ENCODE results near the gene WNT10A.

The WNT10A gene

DNA sequence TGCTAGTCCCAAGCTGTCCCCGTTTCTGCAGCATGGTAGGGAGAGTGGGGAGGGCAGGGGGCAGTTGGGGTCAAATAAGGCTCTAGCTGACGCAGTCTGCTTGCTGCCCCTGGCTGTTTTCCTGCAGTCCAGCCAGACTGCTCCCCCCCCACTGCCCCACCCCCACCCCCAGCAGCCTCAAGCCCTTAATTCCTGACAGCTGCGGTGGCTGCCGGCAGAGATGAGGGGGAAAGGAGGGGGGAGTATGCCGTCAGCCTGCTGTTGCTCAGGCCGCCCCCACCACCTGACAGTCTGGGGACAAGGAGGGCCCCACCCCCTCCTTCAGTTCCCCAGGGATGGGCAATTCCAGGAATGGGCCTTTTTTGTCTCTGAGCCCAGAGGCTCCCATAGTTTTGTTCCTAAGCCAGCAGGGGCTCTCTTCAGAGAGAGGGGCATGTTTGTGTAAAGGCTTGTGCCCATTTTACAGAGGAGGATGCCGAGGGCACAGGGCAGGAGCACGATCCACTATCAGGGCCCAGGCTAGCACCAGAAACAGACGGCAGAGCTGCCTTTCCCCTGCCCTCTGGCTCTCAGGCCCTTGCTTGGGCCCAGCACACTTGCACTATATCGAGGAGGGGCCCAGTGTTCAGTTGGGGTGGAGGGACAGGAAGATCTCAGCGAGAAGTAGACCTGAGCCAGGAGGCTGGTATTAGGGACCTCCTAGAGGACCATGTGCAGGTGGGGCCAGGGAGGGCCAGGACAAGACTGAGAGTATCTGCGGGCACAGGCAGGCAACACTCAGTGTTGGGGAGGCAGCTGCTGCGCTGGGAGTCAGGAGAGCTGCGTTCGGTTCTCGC is 1.5 kb upstream of the WNT10A start:
- no peak for DNase-seq

DNA sequence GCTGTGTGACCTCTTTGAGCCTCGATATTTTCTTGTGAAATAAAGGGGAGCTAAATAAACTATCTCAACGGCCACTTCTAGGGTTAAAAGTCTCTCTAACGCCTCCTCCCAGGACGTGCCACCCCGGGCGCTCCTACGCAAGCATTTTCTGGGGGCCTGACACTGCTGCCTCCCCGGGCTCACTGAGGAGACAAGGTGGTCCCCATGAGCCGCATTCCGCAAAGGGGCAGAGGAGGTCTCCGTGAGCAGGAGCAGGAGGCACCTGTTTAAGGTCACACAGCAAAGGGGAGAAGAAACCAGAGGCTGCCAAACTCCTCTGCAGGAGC is 913 bp upstream of the WNT10A start:
- DNase-seq = no peak

DNA sequence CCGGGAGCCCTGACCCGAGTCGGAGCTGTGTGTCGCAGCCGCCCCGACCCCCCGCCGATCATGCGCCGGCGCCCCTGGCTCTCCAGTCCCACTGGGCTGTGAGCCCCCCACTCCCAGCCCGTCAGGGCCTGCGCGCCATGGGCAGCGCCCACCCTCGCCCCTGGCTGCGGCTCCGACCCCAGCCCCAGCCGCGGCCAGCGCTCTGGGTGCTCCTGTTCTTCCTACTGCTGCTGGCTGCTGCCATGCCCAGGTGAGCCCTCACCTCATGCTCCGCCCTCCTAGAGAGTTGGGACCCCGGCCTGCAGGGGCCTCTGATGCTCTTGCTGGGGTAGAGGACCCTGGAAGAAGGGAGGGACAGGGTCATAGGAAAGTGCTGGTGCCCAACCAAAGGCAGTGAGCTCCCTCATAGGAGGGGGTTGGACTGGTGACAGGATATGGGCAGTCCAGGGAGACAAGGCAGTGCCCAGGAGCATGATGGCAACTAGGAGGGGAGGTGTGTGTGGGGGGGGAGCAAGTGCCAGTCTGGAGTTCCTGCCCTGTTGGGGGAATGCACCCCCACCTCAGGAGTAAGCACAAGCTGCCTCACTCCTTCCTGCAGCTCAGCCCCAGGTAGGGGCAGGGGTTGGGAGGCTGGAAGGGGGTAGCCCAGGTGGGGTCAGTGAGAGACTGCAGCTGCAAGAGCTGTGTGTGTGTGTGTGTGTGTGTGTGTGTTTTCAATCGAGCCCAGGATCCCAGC is 375 bp downstream of the WNT10A start:
- no peak for DNase-seq

DNA sequence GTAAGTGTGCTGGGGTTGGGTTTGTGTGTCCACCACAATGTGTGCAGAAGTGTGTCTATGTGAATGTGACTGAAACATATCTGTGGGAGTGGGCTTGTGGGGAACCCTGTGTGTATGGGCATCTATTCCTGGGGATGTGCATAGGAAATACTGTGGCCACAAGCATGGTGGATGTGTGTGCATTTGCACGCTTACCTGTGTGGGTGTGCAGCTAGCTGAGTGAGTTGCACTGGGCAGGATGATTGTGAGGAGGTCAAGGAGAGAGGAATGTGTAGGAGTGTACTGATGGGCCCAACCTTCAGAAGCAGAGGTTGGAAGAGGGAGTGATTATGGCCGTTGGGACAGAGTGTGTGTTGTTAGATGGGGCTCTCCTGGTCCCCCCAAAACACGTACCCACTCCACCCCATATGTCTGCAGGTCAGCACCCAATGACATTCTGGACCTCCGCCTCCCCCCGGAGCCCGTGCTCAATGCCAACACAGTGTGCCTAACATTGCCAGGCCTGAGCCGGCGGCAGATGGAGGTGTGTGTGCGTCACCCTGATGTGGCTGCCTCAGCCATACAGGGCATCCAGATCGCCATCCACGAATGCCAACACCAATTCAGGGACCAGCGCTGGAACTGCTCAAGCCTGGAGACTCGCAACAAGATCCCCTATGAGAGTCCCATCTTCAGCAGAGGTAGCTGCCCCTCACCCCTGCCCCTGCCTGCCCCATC is 1.2 kb downstream of the WNT10A start:
- DNase-seq = no peak

DNA sequence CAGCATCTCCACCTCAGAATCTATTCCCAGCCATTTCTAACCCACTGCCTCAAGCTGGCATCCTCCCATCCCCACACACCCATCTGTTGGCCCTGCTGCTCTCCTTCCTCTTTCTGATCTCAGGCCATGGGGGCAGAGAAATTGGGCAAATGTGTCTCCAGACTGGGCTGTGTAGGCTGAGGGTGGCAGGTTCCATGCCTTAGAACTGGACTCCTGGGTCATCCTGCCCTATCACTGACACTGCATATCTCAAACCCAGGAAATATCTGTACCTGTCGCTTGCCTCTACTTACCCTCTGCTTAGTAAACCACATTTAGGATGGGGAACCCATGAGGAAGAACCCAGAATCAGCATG is 1.8 kb downstream of the WNT10A start:
- no peak for DNase-seq

DNA sequence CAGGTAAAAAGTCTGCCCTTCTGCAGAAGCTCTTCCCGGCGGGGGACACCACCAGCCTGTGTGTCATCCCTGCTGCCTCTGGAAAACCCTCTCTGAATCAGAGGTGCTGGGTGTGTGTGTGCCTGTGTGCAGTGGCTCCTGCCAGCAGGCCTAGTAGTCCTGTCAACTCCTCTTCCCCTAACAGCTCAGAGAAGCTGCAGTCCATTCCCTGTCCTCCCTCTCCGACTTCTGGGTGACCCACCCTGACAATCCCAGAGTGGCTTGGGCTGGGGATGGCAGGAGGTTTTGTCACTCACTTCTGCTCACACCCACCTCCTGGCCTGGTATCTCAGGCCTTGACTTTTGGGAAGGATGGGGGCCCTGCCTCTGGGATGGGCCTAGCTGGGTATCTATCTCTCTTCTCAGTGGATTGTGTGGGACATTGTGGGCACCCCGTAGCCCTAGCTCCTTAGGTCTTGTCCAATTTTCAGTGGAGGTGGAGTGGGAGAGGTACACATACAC is 2.3 kb downstream of the WNT10A start:
- DNase-seq = no peak

DNA sequence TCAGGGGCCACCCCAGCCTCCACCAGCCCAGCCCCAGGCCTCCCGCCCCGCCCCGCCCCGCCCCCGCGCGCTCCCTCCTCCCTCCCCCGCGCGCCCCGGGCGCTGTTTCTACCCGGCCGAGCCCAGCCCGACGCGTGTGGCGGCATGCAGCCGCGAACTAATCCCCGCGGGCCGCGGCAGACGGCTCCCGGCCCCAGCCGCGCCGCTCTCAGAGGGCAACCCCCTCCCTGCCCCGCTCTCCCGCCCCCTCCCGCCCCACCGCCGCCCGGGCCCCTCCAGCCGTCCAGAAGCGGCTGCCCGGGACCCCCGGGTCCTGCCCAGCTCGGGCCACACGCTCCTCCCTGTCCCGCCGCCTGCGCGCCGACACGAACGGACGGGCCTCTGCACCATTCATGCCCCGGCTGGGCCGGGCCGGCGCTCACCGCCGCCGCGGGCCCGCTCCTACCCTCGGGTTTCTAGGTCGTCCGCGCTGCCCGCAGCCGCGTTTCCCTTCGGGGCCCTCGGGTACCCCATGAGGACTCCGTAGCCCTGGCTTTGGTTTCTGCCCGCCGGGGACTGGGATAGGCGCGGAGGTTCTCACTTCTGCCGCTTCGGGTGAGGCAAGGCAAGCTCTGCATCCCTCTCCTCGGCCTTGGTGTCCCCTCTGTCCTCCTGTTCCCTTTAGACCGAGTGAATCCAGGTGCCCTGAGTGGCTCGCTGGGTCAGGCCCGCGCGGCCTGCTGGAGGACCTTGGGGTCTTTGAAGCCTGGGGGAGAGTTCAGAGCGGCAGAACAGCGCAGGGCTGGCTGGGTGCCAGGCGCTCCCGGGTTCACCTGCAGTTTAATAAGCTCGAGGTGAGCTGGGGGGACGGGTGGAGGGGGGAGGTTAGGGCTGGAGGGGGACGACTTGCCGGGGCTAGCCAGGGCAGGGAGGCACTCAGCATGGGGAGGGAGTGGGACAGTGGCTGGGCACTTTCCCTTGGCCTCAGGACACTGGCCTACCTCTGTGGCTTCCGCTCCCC is 3.1 kb downstream of the WNT10A start:
- DNase-seq = no peak

DNA sequence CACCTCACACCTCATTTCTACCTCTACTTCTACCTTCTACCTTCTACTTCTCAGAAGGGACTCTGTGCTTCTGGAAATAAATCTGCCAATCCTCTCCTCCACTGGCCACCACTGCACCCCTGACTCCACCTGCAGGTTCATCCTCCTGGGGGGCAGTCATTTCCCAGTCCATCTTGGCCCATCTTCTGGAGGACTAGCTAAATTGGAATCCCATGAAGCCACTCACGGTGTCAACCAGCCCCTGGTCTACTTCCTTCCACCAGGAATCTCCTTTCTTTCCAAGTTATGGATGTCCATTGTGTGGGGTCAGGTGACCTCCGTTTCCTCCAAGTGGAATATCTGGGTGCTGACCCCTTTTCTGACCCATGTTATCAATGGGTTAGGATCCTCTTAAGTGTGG is 3.9 kb downstream of the WNT10A start:
- DNase-seq = no peak

DNA sequence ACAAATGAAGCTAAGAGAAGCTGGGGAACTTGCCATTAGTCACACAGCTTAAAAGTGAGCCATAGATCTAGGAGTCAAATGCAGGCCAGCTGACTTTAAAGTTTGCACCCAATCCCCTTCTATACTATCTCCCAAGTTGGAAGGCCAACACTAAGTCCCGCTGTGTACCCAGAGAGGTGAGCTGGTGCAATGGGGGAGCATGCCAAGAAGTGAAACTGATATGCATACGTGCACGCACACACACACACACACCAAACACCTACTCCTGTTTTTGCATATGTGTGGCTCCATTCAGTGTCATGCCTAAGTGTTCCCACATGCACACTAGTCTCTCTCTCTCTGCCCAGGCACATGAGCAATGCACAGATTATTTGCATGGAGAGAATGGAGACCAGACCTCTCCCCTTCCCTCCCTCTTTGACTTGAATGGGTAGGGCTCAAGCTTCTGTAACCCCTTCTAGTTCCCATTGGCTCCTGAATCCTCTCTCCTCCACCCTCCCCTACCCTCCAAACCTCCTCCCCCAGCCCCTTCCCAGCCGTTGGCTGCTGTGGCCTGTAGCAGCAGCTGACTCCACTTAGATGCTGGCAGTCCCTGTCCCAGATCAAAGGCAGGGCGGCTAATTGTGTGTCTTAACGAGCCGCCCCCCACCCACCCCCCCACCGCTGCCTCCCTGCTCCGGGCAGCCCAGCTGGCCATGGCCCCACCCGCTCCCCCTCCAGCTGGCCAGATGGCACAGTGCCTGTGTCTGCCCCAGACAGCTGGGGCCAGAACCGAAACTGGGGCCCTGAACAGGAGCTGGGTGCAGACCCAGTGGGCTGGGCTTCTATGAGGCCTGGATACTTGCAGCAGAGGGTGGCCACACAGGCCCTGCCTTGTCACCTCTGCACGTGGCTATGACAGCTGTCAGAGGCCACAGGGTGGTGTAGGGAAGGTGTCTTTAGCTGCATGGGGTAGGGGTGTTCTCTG is 5.6 kb downstream of the WNT10A start:
- peak; percentile 57 for DNase-seq

DNA sequence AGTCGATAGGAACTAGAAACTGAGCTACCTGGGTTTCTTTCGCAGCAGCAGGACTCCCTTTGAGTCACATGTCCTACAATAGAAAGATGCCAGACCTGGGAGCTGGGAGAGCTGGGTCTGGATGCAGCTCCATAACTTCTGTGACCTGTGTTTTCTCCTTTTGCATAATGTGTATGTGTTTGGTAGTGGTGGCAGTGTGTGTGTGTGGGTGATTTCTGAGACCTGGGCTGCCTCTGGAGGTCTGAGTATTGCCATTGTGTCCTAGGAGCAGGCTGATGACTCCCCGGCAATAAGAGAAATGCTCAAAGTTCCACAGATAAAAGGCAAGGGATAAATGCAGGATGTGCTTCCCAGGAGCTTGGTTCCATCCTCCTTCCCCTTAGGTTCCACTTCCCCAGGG is 6.4 kb downstream of the WNT10A start:
- DNase-seq = no peak

DNA sequence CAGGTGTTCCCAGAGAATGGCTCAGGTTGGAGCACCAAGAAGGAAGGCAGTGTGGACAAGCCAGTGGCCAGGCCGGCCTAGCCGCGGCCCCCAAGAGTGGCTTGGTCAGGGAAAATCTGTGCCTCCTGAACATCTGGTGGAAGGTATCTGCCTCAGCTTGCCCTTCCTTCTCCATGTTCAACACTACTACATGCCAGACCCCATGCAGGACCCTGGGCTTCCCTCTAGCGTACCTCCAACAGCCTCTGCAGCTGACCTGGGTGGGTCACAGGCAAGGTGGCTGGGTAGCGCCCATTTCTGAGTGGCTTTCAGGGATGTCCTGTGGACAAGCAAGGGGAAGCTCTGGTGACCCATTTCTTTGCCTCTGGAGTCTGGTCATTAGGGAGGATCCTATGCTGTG is 7.7 kb downstream of the WNT10A start:
- DNase-seq = no peak

DNA sequence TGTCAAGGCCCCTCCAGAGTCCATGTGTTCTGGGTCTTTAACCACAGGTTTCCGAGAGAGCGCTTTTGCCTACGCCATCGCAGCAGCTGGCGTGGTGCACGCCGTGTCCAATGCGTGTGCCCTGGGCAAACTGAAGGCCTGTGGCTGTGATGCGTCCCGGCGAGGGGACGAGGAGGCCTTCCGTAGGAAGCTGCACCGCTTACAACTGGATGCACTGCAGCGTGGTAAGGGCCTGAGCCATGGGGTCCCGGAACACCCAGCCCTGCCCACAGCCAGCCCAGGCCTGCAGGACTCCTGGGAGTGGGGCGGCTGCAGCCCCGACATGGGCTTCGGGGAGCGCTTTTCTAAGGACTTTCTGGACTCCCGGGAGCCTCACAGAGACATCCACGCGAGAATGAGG is 9.3 kb downstream of the WNT10A start:
- DNase-seq = no peak

DNA sequence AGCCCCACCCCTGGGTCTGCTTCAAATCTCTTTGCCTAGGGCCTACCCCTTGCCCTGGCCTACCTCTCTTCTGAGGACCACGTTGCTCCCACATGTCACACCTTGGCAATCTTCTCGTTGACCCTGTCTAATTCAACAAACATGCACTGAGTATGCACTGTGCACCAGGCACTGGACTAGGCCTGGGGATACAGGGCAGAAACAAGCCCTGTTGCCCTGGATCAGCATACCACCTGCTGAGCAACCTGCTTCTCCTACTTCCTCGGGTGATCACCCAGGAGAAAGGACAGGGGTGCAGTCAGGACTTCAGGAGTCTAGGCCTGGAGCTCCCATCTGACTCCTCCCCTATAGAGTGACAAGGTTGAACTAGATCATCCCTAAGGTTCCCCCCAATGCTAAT is 9.7 kb downstream of the WNT10A start:
- no peak for DNase-seq

DNA sequence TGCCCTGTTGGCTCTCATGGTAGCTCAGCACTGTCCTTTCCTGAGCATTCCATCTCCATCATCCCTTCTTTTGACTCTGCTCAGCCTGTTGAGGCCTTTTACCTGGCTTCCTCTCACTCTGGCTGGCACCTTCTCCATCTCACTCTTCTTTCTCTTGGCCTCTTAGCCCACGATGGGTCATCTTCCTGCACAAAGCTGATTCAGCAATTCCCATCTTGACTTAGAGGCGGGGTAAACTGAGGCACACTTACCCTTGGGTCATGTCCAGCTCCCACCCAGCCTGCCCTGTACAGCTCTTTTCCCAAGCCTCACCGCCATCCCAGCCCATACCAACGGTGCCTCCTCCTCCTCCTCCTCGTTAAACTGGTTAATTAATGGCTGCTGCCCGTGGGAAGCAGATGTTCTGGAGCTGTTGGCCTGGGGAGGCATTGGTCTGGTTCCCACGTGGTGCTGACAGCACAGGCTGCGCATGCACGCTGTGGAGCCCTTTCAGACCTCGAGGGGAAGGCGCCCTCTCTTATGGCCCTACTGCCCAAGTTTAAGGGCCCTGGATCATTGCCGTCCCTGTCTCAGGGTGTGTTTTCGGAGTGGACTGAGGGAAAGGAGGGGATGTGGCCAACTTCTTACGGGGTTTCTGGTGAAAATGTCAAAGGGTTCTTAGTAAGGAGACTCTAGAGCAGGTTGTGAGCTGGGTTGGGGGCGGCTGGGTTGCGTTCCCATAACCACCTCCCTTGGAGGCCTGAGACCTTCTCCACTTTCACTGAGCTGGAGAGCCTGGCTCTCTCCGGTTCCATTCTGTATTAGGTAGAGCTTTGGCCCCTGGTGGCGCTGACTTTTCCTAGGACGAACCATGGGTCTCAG is 10.9 kb downstream of the WNT10A start:
- no peak for DNase-seq

DNA sequence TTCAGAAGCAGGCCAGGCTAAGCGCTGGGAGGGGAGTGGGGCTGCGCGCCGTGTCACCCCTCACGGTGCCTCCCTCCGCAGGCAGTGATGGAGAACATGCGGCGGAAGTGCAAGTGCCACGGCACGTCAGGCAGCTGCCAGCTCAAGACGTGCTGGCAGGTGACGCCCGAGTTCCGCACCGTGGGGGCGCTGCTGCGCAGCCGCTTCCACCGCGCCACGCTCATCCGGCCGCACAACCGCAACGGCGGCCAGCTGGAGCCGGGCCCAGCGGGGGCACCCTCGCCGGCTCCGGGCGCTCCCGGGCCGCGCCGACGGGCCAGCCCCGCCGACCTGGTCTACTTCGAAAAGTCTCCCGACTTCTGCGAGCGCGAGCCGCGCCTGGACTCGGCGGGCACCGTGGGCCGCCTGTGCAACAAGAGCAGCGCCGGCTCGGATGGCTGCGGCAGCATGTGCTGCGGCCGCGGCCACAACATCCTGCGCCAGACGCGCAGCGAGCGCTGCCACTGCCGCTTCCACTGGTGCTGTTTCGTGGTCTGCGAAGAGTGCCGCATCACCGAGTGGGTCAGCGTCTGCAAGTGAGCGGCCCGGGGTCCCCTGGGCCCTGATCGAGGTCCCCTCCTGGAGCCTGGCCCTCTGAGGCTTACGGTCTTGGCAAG is 12.2 kb downstream of the WNT10A start:
- peak; percentile 16 for DNase-seq

DNA sequence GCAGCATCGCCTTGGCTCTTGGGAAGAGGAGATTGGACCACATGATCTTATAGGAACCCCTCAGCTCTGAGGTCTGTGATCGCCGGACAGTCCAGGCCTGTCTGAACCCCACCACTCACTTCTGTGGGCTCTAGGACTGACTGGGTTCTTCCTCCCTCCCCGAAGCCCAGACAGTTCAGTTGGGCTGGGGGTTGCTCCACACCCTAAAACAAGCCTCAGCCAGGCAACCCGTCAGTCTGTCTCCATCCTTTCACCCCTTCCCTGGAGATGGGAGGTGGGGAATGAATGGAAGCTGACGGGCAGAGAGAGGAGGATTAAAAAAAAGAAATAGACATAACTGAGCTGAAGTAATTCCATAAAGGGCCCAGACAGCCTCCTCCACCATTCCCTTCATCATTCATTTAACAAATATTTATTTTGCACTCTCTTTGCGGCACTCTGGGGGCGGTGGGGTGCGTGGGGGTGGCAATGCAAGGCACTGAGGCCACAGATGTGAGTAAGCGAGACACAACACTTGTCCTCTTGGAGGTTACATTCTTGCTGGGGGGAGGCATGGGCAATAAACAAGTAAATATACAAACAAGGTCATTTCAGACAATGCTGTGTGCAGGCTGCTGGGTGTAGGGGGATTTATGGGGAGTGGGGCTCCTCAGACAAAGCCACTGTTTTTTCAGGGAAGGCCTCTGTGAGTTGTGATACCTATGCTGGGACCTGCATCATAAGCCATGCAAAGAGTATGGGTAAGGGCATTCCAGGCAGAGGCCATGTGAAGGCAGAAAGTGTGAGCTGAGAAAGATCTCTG is 12.9 kb downstream of the WNT10A start:
- DNase-seq = no peak

DNA sequence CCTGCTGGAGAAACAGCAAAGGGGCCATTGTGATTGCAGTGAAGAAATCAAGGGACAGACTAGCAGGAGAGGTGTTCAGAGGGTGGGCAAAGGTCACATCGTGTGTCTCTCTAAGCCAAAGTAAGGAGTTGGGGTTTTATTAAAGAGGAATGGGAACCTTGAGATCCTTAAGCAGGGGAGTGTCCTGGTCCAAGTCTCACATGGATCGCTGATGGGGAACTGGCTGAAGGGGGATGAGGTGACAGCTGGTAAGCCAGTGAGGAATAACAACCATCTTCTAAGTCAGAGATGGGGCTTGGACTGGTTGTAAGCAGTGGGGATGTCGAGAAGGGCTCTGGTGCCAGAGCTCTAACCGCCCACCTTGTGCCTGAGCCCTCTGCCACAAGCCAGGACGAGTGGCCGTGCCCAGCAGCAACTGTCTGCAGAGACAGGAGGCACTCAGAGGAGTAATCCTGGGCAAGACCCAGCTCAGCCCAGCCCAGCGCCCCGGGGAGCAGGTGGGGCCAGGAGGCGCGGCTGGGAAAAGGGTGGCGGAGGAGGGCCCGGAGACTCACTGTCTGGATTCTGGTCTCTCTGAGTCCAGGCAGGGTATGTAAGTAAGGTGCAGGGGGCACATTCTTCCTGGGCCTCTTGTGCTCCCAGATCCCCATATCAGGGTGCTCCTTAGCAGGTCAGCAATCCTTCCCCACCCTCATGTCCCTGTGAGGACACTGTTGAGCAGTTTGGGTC is 13.7 kb downstream of the WNT10A start:
- no peak for DNase-seq

DNA sequence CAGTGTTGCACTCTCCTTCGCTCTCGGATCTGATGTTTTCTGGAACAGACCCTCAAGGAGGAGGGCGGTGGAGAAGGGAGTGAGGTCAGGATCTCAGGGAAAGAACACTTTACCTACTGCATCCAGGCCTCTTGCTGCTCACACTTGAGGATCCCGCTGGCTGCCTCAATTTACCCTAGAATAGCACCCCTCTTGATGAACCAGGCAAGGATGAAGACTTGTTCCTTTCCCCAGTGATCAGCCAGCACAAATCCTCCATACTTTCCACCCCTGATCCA is 14.2 kb downstream of the WNT10A start:
- no peak for DNase-seq
